ENCODE measurements around the gene KLHL3.

Gene KLHL3

GRCh38 chr5:137570070-137570469, 165.8 kb downstream of the KLHL3 start:
- TF ChIP-seq, protein P1, sequence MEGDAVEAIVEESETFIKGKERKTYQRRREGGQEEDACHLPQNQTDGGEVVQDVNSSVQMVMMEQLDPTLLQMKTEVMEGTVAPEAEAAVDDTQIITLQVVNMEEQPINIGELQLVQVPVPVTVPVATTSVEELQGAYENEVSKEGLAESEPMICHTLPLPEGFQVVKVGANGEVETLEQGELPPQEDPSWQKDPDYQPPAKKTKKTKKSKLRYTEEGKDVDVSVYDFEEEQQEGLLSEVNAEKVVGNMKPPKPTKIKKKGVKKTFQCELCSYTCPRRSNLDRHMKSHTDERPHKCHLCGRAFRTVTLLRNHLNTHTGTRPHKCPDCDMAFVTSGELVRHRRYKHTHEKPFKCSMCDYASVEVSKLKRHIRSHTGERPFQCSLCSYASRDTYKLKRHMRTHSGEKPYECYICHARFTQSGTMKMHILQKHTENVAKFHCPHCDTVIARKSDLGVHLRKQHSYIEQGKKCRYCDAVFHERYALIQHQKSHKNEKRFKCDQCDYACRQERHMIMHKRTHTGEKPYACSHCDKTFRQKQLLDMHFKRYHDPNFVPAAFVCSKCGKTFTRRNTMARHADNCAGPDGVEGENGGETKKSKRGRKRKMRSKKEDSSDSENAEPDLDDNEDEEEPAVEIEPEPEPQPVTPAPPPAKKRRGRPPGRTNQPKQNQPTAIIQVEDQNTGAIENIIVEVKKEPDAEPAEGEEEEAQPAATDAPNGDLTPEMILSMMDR (IDR thresholded peaks at IDR 0.05; ENCODE audit: control insufficient read depth, extremely low read depth, insufficient read depth): no peak
- no peak overlapping the region for H3K4me3 ChIP-seq (ENCODE audit: low read depth, low read length)
- DNase-seq (ENCODE audit: low read depth): no peak
